Measurements from ENCODE around the gene FREM2. TPM values are rescaled to one million over a fixed set of nuclear protein-coding genes. Genes with fewer than 3 reads are reported as not detected.

The FREM2 gene
- total RNA-seq, 2 donors from 2014 or later = 12.5 to 17.9 TPM

DNA sequence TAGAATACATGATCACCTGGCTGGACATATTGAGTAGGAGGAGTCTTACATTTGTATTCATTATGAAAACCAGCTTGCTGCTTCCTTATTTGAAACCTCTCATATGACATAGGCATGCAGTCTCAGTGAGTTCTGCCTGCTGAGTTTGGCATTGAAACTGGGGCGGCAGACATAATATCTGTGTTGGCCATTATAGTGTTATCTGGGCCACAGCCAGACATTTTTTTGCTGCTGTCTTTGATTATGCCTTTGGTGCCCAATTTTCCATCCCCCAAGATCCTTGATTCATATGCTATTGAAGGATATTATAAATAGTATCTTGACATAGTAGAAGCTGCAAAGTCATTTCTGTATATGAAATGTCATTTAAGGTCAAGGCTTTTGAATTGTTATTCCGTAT is 15.8 kb downstream of the FREM2 start:
- WGBS, 2 donors = 33 to 37% methylated on average over 2 of the region's 2 CpGs
- no peak overlapping the region for H3K4me3 ChIP-seq
- DNase-seq (no peak), ATAC-seq (no peak)
- H3K4me1 ChIP-seq = no peaks in the 10 kb centered on the region
- H3K27me3 ChIP-seq = no peaks in the 10 kb centered on the region
- TF ChIP-seq POLR2A (IDR thresholded peaks at IDR 0.05) = no peak
- TF ChIP-seq, protein P1, sequence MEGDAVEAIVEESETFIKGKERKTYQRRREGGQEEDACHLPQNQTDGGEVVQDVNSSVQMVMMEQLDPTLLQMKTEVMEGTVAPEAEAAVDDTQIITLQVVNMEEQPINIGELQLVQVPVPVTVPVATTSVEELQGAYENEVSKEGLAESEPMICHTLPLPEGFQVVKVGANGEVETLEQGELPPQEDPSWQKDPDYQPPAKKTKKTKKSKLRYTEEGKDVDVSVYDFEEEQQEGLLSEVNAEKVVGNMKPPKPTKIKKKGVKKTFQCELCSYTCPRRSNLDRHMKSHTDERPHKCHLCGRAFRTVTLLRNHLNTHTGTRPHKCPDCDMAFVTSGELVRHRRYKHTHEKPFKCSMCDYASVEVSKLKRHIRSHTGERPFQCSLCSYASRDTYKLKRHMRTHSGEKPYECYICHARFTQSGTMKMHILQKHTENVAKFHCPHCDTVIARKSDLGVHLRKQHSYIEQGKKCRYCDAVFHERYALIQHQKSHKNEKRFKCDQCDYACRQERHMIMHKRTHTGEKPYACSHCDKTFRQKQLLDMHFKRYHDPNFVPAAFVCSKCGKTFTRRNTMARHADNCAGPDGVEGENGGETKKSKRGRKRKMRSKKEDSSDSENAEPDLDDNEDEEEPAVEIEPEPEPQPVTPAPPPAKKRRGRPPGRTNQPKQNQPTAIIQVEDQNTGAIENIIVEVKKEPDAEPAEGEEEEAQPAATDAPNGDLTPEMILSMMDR (IDR thresholded peaks at IDR 0.05) = no peak
- no peaks in the 10 kb centered on the region for H3K9me3 ChIP-seq
- no peak overlapping the region for H3K27ac ChIP-seq
- intact Hi-C loops (cut with DNase I) = no loop called here
- no peaks in the 10 kb centered on the region for H3K36me3 ChIP-seq (replicated peaks in 1 of 2; ENCODE audit: insufficient read depth in 1 of 2, low read depth in 2 of 2)

DNA sequence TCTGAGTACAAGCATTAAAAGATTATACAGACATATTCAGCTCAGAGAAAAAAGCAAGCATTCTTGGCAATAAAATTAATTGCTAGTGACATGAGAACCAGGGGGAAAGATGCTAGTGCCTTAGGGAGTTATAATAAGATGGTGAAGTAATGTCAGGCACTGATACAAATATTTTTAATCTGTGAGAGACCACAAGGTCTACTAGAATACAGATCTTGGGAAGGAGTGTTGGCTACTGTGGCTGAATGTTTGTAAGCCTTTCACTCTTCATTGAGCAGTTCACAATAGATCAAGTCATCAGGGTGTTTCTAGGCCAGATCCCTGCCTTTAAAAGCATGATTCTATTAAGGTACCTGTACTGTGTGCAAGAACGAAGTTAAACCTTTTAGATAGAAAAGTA is 16.4 kb downstream of the FREM2 start:
- H3K9me3 ChIP-seq = no peaks in the 10 kb centered on the region
- no peak for TF ChIP-seq POLR2A (IDR thresholded peaks at IDR 0.05)
- TF ChIP-seq, protein P1 (IDR thresholded peaks at IDR 0.05) = no peak
- DNase-seq = no peak
- H3K27ac ChIP-seq = no peak overlapping the region
- 82% methylated on average over 1 of the region's 1 CpG for WGBS, 2 donors
- ATAC-seq = no peak
- H3K36me3 ChIP-seq (replicated peaks in 1 of 2; ENCODE audit: insufficient read depth in 1 of 2, low read depth in 2 of 2) = no peaks in the 10 kb centered on the region
- no peaks in the 10 kb centered on the region for H3K4me1 ChIP-seq
- H3K4me3 ChIP-seq = no peak overlapping the region
- no peaks in the 10 kb centered on the region for H3K27me3 ChIP-seq
- intact Hi-C loops (cut with DNase I) = no loop called here

DNA sequence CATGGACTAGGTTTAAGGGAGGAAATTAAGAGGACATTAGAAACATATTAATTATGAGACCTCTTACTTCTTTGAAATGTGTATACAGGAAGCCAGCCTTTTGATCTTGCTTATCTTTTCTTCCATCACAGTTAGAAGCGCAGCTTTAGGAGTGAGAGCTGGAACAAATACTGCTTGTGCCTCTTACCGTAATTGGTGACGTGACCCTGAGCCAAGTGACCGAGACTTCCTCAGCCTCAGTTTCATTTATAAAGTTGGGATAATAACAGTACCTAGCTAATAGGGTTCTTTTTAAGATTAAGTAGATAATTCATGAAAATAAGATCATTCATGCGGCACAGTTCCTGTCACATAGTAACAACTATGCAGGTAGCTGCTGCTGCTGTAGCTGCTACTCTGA is 18.5 kb downstream of the FREM2 start:
- H3K27ac ChIP-seq = no peak overlapping the region

DNA sequence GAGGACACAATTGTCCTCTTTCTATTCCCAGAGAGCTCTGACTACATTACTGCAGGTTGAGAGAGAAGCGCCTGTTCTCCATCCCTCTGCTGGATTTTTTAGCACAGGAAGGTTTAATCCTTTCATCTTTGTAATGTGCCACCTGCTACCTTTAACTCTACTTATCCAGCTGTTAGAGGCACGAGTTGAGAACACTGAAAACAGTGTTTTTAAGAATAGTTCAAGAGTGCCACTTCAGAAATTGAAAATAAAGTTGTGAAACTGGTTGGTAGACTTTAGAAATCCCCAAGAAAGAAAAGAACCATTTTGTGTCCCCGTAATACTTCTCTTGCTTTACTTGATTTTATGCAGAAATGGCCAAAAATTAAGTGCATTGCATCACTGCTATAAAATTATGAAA is 20.6 kb downstream of the FREM2 start:
- no peak for TF ChIP-seq POLR2A (IDR thresholded peaks at IDR 0.05)
- TF ChIP-seq, protein P1 (IDR thresholded peaks at IDR 0.05) = no peak
- no peaks in the 10 kb centered on the region for H3K36me3 ChIP-seq (replicated peaks in 1 of 2; ENCODE audit: insufficient read depth in 1 of 2, low read depth in 2 of 2)
- H3K4me3 ChIP-seq = no peak overlapping the region
- 68 to 80% methylated on average over 3 of the region's 3 CpGs for WGBS, 2 donors
- no peak overlapping the region for H3K27ac ChIP-seq
- H3K27me3 ChIP-seq = no peaks in the 10 kb centered on the region
- H3K4me1 ChIP-seq = no peaks in the 10 kb centered on the region
- ATAC-seq (no peak), DNase-seq (no peak)
- H3K9me3 ChIP-seq = no peaks in the 10 kb centered on the region
- intact Hi-C loops (cut with DNase I) = no loop called here

More for the DNA sequence above, 18.5 kb downstream of the FREM2 start:
- Histone ChIP-seq H3K36me3 (replicated peaks in 1 of 2; ENCODE audit: insufficient read depth in 1 of 2, low read depth in 2 of 2) (no peaks in the 10 kb centered on the region), H3K9me3 (no peaks in the 10 kb centered on the region), H3K4me3 (no peak overlapping the region), H3K27me3 (no peaks in the 10 kb centered on the region), H3K4me1 (no peaks in the 10 kb centered on the region)
- DNase-seq = no peak
- TF ChIP-seq, protein P1 (IDR thresholded peaks at IDR 0.05) = no peak
- TF ChIP-seq POLR2A (IDR thresholded peaks at IDR 0.05) = no peak
- intact Hi-C loops (cut with DNase I) = no loop called here
- ATAC-seq = no peak
- WGBS, 2 donors = 70 to 78% methylated on average over 5 of the region's 5 CpGs

DNA sequence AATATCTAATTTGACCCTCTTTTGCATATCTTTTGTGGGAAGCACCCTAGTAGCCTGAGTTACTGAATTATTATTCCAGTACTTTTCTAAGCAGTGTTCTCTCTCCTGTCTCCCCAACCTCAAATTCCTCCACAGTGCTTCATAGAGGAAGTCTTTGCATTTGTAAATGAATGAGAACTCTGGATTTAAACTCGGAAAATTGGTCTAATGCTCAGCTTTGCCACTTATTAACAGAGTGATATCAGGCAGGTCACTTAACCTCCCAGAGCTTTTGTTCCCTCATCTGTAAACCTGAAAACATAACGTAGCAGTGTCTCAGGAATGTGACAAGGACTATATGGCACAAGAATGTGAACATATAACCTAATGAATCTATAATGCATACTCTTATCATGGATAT is 26.2 kb downstream of the FREM2 start:
- no peaks in the 10 kb centered on the region for H3K9me3 ChIP-seq
- H3K4me3 ChIP-seq = no peak overlapping the region
- peak overlapping the region; percentile 4 to 68 (median 30) for H3K27ac ChIP-seq
- TF ChIP-seq, protein P1 (IDR thresholded peaks at IDR 0.05) = no peak
- TF ChIP-seq POLR2A (IDR thresholded peaks at IDR 0.05) = no peak
- no peaks in the 10 kb centered on the region for H3K36me3 ChIP-seq (replicated peaks in 1 of 2; ENCODE audit: insufficient read depth in 1 of 2, low read depth in 2 of 2)
- WGBS, 2 donors = 44 to 45% methylated on average over 2 of the region's 2 CpGs
- intact Hi-C loops (cut with DNase I) = no loop called here
- H3K4me1 ChIP-seq = no peaks in the 10 kb centered on the region
- ATAC-seq (peak; percentile 60), DNase-seq (no peak)
- no peaks in the 10 kb centered on the region for H3K27me3 ChIP-seq

Measured in body of pancreas (tissue), 4 donors.